Bone marrow (tissue), 2 donors: ENCODE data around the gene LMO4.

ENCODE experiments used
- DNase-seq, 2 donors: peaks; one replicate each; lab custom pipeline; 2025; lab: John Stamatoyannopoulos, UW

Gene LMO4, protein sequence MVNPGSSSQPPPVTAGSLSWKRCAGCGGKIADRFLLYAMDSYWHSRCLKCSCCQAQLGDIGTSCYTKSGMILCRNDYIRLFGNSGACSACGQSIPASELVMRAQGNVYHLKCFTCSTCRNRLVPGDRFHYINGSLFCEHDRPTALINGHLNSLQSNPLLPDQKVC

GRCh38 chr1:87328272-87329050, at the start of gene LMO4:
Gene LMO4, plus strand, starts transcription at chr1:87328880. Its CDS starts 3,136 bp downstream, at chr1:87332016.
- peak; percentile 83 to 96 for DNase-seq

GRCh38 chr1:87279536-87279875, 49.2 kb upstream of the LMO4 start:
- DNase-seq, result no peak

GRCh38 chr1:87279966-87280535, 48.6 kb upstream of the LMO4 start:
- DNase-seq, result no peak

DNA sequence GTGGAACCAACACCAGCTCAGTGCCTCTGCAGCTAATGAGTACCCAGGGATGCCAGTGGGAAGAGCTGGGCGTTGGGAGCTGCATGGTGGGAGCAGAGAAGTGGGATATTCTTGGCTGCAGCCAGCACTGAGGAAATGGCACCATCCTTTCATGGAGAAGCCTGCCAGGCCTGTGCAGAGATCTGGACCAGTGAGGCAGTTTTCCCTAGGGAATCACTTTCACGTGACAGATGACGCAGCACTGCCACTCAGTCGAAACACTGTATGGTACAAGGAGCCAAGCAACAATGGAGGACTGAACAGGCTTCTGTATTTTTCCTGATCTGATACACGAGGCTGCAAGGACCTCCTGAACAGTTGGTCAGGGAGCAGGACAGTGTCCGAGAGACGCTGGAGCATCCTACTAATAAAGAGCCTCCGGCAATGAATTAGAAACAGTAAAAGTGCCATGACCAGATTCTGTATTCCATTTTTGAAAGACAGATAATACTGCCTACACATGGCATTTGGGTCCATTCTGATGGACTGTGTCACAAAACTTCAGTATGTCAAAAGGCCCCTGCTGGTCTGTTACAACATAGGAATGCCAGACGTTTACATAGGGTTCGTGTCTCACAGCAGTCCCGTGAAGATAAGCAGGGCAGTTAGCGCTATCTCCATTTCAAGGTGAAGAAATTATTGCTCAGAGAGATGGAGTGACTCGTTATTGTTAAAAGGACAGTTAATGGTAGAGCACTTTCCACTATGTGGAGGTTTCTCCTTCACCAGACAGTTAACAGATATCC, 44.0 kb upstream of the LMO4 start:
- no peak for DNase-seq

DNA sequence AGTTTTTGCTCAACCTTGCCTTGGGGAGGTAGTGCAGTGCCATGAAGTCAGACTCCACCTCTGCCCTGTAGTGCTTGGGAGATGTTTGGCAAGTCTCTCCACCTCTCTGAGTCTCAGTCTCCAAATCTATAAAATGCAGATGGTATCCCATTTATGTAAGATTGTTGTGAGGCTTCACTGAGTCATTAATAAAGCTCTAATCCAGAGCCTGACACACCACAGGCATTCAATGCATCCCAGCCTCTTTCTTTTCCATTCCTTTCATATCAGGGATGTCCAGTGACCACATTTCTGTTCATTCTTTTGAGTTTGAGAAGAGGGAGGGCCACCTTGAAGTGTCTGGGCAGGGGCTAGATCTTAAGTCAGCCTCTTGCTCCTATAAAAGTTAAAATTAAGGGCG, 37.6 kb upstream of the LMO4 start:
- no peak for DNase-seq

DNA sequence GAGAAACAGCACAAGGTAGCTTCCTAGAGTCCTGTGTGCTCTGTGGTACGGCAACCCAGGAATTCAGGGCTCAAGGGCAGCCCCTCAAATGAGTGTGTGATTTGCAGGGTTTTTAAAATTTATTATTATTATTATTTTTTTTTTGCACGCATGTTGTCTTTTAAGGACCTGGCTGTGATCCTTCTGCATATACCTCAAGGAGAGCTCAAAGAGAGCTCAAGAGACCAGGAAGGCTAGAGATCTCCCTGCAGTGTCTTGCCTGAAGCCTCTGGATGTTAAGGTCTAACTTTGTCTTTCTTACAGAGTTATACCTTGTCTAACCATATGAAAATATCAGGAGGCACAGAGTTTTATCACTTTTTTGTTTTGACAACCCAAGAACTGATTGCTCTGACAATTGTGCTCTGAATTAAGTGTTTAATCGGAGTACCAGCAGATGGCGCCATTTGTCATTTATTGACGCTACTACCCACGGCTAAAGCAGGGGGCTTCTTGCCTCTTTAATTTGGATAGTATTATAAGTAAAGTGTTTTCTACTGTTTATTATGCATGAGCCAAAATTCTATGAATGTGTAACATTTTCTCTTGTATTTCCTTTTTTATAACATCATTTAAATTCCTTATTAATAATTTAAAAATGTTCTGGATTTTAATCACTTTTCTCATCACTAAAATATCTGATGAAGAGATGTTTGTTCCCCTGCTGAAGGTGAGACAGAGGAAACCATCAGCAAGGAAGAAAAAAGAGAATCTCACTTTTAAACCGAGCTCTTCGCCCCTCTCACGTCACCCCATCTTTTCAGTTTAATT, 35.8 kb upstream of the LMO4 start:
- peak in 1 of 2 donors; percentile 44 for DNase-seq

DNA sequence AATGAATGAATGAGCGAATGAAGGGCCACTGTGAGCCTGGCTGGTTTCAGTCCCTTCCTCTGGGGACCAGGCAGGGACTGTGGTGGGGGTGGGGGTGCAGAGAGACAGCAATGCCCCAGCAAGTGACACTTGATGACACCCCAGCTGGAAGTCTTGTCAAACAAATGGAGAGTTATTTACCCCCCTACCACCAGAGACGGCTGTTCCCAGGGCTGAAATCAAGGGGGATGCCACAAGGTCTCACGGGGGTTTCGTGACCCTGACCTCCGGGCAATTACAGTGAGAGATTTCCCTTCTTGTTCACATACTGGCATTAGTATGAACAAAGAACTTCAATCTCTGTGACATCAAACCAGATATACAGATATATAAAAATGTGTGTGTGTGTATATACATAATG, 34.0 kb upstream of the LMO4 start:
- no peak for DNase-seq

GRCh38 chr1:87295445-87296110, 33.1 kb upstream of the LMO4 start:
- DNase-seq, result no peak

- DNase-seq, result no peak
Observed at GRCh38 chr1:87296206-87296605, 32.5 kb upstream of the LMO4 start.

- no peak for DNase-seq
Observed at GRCh38 chr1:87299661-87300060, 29.0 kb upstream of the LMO4 start.

GRCh38 chr1:87300628-87301027, 28.1 kb upstream of the LMO4 start:
- DNase-seq, result no peak

DNA sequence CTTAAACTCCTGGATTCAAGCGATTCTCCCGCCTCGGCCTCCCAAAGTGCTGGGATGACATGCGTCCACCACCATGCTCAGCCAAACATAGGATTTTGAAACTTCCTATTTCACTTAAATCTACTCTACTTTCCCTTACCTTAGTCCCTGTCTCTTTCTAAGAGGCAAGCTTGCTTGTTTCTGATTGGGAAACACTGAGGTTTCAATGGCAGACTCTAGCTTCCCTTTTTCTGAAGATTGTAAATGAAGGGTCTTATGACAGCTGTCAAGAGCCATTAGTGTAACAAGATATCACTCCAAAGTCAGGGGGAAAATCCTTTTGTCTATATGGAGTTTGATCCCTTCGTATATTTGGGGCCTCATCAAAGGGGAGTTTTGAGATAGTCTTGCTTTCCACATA, 23.5 kb upstream of the LMO4 start:
- no peak for DNase-seq

DNA sequence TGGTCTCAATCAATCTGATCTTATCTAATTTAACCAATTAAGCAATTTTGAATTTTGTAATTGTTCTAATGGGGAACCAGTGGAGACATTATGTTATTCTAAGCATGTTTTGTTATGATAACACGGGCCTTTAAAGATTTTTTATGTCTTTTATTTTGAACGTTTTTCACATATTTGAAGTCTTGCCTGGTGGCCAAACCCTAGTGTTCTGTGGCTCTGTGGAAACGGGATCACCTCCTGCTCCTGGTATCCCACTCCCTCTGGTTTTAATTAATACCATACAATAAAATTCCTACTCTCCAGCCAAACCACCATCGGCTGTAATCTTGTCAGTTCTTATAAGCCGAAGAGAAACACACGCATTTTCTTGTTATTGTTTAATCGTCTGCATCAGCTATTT, 22.9 kb upstream of the LMO4 start:
- no peak for DNase-seq

DNA sequence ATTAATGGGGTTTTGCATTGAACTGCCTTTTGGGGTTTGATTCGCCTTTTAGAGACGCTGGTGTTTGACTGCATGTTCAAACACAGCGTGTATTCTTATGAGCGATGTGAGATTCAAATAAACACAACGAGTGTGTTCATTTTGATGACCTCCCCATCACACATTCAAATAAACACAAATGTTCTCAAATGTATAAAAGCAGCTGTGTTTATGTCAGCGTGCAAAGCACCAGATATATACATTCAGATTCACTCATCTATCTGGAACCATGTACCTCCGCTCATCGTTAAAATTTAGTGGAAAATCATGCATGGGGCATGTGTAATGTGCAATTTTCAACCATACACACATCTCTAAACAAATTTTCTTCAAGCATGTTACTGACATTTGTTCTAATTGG, 21.4 kb upstream of the LMO4 start:
- DNase-seq, result no peak

- no peak for DNase-seq
Observed at GRCh38 chr1:87307931-87308330, 20.7 kb upstream of the LMO4 start.

DNA sequence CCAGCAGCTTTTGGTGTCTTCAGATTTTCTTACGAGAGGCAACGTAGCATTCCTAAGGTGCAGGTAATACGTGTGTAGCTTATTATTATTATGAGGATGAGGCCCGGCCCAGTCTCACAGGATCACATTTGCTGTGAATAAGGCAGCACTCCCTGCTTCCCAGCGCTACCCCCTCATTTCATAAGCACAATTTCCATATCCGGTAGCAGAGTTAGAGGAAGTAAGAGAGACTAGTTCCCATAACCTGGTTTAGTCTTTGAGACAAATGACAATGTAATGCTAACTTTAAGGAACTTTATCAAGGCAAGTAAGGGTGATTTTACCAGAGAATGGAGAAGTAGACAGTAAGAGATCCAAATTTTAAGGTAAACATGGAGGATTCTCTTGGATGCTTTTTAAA, 14.6 kb upstream of the LMO4 start:
- no peak for DNase-seq

GRCh38 chr1:87318056-87318650, 10.5 kb upstream of the LMO4 start:
- DNase-seq, result no peak

DNA sequence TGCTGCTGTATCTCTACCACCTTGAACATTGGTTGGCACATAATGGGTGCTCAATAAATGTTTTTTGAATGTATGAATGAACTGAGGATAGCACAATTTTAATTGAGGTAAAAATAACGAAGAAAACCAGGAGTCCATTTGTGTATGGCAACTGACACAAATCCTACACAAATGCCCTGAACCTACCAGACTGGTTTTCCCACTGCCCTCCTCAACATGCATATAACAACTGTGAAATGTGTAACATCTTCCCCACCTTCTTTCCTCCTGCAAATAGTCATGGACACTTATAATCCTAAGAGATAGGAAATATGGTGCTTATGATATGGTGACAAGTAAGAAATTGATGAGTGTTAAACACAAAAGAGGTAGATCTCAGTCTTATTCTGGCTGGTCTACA, 9.9 kb upstream of the LMO4 start:
- DNase-seq, result no peak

GRCh38 chr1:87325982-87326738, 2.5 kb upstream of the LMO4 start:
- peak in 1 of 2 donors; percentile 37 for DNase-seq
